ENCODE results near the gene CBX7. TPM values are rescaled to one million over a fixed set of nuclear protein-coding genes. Genes with fewer than 3 reads are reported as not detected.

The CBX7 gene
- polyA plus RNA-seq, 1 donor from 2014 or later, result 4.4 TPM

DNA sequence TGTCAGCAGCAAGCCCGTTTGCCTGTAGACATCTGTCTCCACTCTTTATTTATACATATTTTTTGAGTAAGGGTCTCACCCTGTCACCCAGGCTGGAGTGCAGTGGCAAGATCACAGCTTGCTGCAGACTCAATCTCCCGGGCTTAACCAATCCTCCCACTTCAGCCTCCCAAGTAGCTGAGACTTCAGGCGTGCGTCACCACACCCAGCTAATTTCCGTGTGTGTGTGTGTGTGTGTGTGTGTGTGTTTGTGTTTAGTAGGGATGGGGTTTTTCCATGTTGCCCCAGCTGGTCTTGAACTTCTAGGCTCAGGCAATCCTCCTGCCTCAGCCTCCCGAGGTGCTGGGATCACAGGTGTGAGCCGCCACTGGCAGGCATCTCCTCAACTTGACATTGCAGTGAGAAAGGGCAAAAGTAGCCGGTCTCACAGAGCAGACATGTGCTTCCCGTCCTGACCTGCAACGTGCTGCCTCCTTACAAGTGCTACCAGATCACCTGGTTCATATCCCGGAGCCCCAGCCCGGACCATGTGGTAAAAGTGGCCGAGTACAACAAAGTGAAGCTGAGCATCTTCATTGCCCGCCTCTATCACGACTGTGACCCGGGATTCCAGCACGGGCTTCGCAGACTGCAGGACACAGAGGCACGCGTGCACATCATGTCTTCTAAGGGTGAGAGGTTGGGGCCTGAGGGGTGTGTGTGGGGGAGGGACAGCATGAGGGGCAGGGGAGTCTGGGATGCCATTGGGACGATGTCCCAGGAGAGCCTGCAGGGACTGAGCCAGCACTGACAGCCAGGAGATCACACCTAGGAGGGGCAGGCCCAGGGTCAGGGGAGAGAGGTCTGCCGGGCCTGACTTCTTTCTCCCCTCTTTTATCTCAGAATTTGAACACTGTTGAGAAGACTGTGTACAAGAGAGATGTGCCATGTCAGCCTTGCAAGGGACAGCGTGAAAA lies 61.1 kb downstream of the CBX7 start:
- H3K27ac ChIP-seq (ENCODE audit: low read length), result no peak overlapping the region
- H4K20me1 ChIP-seq (ENCODE audit: insufficient read depth), result no peaks in the 10 kb centered on the region
- no peaks in the 10 kb centered on the region for H3K9me3 ChIP-seq (ENCODE audit: low read length)
- no peak overlapping the region for H3K9ac ChIP-seq (ENCODE audit: low read length)
- H2AFZ ChIP-seq (ENCODE audit: low read depth, low read length), result no peak overlapping the region
- no peaks in the 10 kb centered on the region for H3F3A ChIP-seq (ENCODE audit: insufficient read depth, low read length, poor library complexity, severe bottlenecking)
- TF ChIP-seq, protein P1, sequence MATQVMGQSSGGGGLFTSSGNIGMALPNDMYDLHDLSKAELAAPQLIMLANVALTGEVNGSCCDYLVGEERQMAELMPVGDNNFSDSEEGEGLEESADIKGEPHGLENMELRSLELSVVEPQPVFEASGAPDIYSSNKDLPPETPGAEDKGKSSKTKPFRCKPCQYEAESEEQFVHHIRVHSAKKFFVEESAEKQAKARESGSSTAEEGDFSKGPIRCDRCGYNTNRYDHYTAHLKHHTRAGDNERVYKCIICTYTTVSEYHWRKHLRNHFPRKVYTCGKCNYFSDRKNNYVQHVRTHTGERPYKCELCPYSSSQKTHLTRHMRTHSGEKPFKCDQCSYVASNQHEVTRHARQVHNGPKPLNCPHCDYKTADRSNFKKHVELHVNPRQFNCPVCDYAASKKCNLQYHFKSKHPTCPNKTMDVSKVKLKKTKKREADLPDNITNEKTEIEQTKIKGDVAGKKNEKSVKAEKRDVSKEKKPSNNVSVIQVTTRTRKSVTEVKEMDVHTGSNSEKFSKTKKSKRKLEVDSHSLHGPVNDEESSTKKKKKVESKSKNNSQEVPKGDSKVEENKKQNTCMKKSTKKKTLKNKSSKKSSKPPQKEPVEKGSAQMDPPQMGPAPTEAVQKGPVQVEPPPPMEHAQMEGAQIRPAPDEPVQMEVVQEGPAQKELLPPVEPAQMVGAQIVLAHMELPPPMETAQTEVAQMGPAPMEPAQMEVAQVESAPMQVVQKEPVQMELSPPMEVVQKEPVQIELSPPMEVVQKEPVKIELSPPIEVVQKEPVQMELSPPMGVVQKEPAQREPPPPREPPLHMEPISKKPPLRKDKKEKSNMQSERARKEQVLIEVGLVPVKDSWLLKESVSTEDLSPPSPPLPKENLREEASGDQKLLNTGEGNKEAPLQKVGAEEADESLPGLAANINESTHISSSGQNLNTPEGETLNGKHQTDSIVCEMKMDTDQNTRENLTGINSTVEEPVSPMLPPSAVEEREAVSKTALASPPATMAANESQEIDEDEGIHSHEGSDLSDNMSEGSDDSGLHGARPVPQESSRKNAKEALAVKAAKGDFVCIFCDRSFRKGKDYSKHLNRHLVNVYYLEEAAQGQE (IDR thresholded peaks at IDR 0.05; ENCODE audit: borderline replicate concordance), result no peak
- no peak for TF ChIP-seq MXI1 (conservative IDR thresholded peaks at IDR 0.05; ENCODE audit: poor library complexity, severe bottlenecking)
- no peak for TF ChIP-seq EP300 (conservative IDR thresholded peaks at IDR 0.05; ENCODE audit: poor library complexity, severe bottlenecking)
- no peak for TF ChIP-seq EZH2 (IDR thresholded peaks at IDR 0.05; ENCODE audit: borderline replicate concordance, insufficient read depth, low read length, poor library complexity, severe bottlenecking)
- no peak for TF ChIP-seq POLR2AphosphoS5 (IDR thresholded peaks at IDR 0.05)
- TF ChIP-seq, protein P2, sequence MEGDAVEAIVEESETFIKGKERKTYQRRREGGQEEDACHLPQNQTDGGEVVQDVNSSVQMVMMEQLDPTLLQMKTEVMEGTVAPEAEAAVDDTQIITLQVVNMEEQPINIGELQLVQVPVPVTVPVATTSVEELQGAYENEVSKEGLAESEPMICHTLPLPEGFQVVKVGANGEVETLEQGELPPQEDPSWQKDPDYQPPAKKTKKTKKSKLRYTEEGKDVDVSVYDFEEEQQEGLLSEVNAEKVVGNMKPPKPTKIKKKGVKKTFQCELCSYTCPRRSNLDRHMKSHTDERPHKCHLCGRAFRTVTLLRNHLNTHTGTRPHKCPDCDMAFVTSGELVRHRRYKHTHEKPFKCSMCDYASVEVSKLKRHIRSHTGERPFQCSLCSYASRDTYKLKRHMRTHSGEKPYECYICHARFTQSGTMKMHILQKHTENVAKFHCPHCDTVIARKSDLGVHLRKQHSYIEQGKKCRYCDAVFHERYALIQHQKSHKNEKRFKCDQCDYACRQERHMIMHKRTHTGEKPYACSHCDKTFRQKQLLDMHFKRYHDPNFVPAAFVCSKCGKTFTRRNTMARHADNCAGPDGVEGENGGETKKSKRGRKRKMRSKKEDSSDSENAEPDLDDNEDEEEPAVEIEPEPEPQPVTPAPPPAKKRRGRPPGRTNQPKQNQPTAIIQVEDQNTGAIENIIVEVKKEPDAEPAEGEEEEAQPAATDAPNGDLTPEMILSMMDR (IDR thresholded peaks at IDR 0.05; ENCODE audit: poor library complexity, severe bottlenecking), result no peak
- no peak for TF ChIP-seq TAF1 (IDR thresholded peaks at IDR 0.05; ENCODE audit: low read depth)
- TF ChIP-seq SMC3 (conservative IDR thresholded peaks at IDR 0.05; ENCODE audit: poor library complexity), result no peak
- TF ChIP-seq RAD21 (conservative IDR thresholded peaks at IDR 0.05), result no peak
- no peaks in the 10 kb centered on the region for H3K79me2 ChIP-seq (replicated peaks; ENCODE audit: insufficient read depth, low read length)
- no peak overlapping the region for H3K4me3 ChIP-seq (ENCODE audit: low read length)
- no peaks in the 10 kb centered on the region for H3K9me2 ChIP-seq (ENCODE audit: insufficient read depth, low read length)
- no peak overlapping the region for H3K4me2 ChIP-seq (ENCODE audit: low read length)
- no peaks in the 10 kb centered on the region for H3K36me3 ChIP-seq (ENCODE audit: insufficient read depth, low read length)
- no peaks in the 10 kb centered on the region for H3K27me3 ChIP-seq (ENCODE audit: insufficient read depth, low read depth, low read length)

DNA sequence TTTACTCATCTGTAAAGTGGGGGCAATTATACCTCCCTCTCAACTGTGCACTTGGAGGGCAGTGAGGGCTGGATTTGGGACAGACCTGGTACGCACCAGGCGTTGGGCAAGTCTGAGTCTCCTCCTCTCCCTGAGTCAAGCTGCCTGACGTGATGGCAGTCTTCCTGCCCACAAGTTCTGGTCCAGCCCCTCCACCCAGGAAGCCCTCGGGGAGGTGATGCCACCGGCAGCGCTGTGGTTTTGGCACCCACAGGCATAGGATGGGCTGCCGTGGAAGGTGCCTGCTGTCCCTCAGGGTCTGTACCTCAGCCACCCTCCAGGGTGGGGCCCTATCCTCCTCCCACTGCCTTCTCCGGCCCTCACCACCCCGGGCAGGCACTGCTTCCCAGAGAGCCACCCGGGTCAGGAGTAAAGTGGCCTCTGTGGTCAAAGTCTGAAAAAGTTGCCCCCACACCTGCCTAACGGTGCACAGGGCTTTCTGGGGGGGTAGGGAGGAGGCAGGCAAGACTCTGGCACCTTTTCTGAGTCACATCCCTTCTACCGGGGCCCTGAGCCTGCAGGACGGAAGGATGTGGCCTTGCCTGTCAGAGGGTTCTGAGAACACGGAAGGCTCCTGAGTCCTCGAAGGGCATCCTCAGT lies 61.9 kb downstream of the CBX7 start:
- no peaks in the 10 kb centered on the region for H3K9me3 ChIP-seq (ENCODE audit: low read length)
- TF ChIP-seq POLR2AphosphoS5 (IDR thresholded peaks at IDR 0.05), result no peak
- TF ChIP-seq, protein P2 (IDR thresholded peaks at IDR 0.05; ENCODE audit: poor library complexity, severe bottlenecking), result no peak
- TF ChIP-seq, protein P1 (IDR thresholded peaks at IDR 0.05; ENCODE audit: borderline replicate concordance), result no peak
- no peak for TF ChIP-seq EP300 (conservative IDR thresholded peaks at IDR 0.05; ENCODE audit: poor library complexity, severe bottlenecking)
- no peak for TF ChIP-seq SMC3 (conservative IDR thresholded peaks at IDR 0.05; ENCODE audit: poor library complexity)
- no peak for TF ChIP-seq MXI1 (conservative IDR thresholded peaks at IDR 0.05; ENCODE audit: poor library complexity, severe bottlenecking)
- TF ChIP-seq RAD21 (conservative IDR thresholded peaks at IDR 0.05), result no peak
- TF ChIP-seq EZH2 (IDR thresholded peaks at IDR 0.05; ENCODE audit: borderline replicate concordance, insufficient read depth, low read length, poor library complexity, severe bottlenecking), result no peak
- no peak for TF ChIP-seq TAF1 (IDR thresholded peaks at IDR 0.05; ENCODE audit: low read depth)

More for the DNA sequence above, 61.9 kb downstream of the CBX7 start:
- no peak overlapping the region for H3K4me2 ChIP-seq (ENCODE audit: low read length)
- no peaks in the 10 kb centered on the region for H3K27me3 ChIP-seq (ENCODE audit: insufficient read depth, low read depth, low read length)
- no peak overlapping the region for H3K4me3 ChIP-seq (ENCODE audit: low read length)
- H2AFZ ChIP-seq (ENCODE audit: low read depth, low read length), result no peak overlapping the region
- H3K79me2 ChIP-seq (replicated peaks; ENCODE audit: insufficient read depth, low read length), result no peaks in the 10 kb centered on the region
- no peak overlapping the region for H3K27ac ChIP-seq (ENCODE audit: low read length)
- H3F3A ChIP-seq (ENCODE audit: insufficient read depth, low read length, poor library complexity, severe bottlenecking), result no peaks in the 10 kb centered on the region
- no peaks in the 10 kb centered on the region for H4K20me1 ChIP-seq (ENCODE audit: insufficient read depth)
- H3K36me3 ChIP-seq (ENCODE audit: insufficient read depth, low read length), result no peaks in the 10 kb centered on the region
- no peaks in the 10 kb centered on the region for H3K9me2 ChIP-seq (ENCODE audit: insufficient read depth, low read length)
- no peak overlapping the region for H3K9ac ChIP-seq (ENCODE audit: low read length)

Data from neural cell (in vitro differentiated cells).